DMS 273 (cell line): ENCODE results near the gene SLC12A7.
"Not testable (repeated sequence)": the region's sequence is repeated elsewhere in the genome, so short reads cannot be mapped to it uniquely, and the experiment has no call there.

ENCODE experiments used
- DNase-seq: peaks from one replicate; lab custom pipeline; 2025; ENCODE audit not compliant: unreplicated experiment; lab: John Stamatoyannopoulos, UW

SLC12A7 gene

DNA sequence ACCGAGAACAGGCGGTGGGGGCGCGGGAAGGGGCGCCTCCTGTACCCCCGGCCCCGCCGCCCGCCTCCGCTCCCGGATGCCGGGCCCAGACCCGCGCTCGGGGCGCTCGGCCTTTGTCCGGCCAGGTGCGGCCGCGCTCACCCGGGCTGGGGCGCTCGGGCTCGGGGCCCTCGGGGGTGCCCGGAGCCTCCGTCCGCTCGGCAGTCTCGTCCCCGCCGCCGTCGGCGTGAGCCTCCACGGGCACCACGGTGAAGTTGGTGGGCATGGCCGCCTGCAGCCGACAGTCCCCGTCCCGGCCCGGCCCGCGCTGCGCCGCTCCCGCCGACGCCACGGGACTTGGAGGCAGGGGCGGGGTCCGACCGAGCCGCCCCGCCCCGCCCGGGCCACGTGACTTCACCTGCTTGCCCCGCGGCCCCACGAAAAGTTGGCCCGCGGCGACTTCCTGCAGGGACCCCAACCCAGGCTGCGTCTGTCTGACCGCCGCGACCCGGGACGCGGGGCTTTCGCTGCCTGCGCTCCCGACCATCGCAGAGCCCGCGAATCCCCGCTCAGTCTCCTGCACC is at the start of gene SLC12A7:
Gene SLC12A7 (minus strand): TSS at position 337 of the 563 bp plus-strand sequence. CDS start 72 bp downstream, at position 265.
- peak; percentile 64 for DNase-seq

DNA sequence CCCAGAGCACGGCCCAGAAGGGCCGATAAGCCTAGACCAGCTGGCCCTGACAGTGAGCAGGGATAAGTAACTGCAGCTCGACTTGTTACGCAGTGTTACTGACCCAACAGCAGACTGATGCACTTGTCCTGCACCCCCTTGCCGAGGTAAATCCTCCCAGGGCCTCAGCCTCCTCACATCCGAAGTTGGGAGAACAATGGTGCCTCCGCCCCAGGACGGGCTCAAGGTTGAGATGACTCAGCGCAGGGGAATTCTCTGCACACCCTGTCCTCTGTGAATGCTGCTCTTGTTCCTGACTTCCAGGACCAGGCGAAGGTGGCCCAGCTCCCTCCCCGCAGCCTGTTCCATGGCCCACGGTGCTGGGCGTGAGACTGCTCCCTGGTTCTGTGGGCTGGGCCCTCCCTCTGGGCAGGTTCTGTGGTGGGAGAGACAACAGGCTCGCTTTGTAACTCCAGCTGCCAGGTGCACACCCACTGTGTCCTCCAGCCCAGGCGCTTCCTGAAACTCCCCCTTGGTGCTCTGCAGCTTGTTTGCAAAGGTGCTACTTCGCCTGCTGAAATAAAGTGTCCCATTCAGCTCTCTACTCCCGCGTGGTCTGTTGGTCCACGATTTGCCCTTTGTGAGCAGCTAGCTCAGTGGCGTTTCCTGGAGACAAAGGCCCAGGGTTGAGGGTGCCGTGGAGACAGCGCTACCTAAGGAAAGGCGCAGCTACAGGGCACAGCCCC is 49.4 kb upstream of the SLC12A7 start:
- peak; percentile 29 for DNase-seq

DNA sequence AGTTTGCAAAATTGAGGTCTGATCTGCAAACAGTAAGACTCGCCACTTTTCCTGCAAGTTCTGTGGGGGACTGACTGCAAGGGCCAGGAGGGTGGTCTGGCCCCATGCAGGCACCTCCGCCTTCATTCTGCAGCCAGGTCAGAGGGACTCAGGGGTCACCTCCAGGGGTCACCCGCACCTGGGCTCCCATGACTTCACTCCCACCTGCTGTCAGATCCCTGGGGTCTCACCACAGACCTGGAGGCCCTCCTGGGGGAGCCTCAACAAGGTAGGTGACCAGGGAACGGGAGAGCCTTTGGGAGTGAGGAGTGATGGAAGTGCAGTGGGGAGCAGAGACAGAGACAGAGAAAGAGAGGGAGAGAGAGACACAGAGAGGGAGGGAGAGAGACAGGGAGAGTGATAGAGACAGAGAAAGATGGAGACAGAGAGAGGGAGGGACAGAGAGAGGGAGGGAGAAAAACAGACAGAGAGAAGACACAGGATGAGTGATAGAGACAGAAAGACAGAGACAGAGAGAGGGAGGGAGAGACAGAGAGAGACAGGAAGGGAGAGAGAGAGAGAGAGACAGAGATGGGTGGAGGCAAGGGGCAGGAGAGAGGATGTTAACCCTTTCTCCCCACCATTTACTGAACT is 48.0 kb upstream of the SLC12A7 start:
- DNase-seq, result no peak

DNA sequence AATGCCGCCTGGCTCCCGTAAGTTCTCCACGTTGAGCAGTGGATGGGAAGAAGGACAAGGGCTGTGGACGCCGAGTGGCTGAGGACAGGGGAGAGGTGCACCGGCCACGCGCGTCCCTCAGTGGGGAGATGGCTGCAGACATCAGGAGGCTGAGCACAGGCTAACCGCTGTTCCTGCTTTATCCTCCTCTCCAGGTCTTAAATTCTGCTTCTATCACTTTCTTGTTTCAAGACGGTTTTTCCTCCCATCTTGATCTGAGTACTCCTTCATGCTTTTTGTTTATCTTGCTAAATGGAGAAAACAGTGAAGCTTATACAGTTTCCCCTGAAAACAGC is 47.4 kb upstream of the SLC12A7 start:
- no peak for DNase-seq

- DNase-seq, result no peak
Measured at GRCh38 chr5:1158647-1159340, 46.9 kb upstream of the SLC12A7 start.

- not testable (repeated sequence) for DNase-seq
Measured at GRCh38 chr5:1157461-1157986, 45.7 kb upstream of the SLC12A7 start.

- DNase-seq, result no peak
Measured at GRCh38 chr5:1156754-1157460, 45.0 kb upstream of the SLC12A7 start.

DNA sequence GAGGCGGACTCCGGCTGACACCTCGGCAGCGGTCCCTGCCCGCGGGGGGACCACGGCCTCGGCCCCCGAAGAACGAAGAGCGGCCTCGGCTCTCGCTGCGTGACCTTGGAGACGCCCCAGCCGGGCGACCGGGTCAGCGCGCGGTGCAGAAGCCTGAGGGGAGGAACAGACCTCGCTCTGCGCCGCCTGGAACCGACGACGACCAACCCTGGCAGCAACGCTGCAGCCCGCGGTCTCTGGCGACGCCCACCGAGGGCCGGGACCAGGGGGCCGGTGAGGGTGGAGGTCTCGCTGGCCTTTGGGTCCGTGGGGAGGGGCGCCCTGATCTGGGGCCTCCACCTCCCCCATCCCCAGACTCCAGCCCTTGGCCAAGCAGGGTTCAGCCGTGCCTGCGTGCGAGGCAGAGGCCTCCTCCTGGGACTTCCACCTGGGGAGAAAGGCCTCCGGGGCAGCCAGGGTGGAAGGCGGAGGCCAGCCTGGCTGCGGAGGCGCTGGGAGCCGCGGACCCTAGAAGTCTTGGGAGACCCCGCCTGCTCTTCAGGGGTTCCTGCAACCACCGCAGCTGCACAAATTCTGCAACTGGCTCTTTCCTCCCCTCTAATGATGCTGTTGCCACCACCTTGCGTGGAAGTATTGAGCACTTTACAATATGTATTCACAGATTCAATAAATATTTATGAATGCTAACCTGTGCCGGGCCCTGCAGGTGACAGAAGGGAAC is 44.3 kb upstream of the SLC12A7 start:
- DNase-seq, result peak; percentile 41

DNA sequence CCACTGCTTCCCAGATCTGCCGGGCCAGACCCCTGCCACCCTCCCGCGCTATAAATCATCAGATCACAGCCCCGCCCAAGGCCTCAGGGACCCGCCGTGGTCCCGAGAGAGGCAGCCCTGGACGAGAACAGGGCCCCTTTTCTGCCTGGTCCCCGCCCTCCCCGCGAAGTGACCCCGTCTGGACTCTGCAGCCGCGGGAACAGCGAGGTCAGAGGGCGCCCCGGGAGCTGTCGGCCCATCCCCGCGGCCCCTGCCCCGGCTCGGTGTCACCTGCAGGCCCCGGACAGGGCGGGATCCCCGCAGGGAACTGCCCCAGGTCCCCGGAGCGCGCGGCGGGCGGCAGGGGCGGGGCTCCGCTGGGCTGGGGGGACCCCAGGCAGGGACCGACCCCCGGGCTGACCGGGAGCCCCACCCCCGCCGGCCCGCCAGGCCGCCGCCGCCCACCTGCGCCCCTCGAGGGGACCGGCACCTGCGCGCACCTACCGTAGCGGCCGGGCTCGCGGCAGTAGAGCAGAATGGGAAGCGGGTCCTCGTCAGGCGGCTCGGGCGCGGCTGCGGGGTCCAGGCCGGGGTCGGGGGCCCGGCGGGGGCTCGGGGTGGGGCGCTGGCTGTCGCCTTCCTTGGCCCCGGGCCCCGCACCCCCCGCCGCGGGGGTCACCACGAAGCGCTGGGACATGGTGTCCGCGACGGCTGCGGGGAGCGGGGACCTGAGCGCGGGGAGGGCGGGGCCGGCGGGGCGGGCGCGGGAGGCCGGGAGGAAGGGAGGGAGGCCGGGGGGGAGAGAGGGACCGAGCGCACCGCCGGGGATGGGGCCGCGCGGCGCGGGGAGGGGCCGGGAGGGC is 43.5 kb upstream of the SLC12A7 start:
- peak; percentile 41 for DNase-seq

DNA sequence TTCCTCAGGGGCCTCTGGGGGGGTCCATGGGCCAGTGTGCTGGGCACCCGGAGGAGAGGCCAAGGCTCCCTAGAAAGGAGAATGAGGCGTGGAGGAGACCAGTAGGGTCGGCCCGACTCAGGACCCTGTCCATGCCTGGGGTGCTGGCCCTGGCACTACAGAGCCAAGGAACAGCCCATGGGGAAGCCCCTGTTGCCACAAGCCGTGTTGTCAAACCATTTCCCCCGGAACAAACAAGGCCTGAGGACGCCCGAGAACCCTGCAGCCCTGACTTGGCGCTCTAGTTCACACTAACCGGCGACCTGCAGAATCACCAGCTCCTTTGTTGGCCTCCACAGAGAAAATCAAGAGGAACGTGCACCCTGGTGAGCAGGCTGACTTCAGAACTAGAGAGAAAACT is 41.6 kb upstream of the SLC12A7 start:
- no peak for DNase-seq

DNA sequence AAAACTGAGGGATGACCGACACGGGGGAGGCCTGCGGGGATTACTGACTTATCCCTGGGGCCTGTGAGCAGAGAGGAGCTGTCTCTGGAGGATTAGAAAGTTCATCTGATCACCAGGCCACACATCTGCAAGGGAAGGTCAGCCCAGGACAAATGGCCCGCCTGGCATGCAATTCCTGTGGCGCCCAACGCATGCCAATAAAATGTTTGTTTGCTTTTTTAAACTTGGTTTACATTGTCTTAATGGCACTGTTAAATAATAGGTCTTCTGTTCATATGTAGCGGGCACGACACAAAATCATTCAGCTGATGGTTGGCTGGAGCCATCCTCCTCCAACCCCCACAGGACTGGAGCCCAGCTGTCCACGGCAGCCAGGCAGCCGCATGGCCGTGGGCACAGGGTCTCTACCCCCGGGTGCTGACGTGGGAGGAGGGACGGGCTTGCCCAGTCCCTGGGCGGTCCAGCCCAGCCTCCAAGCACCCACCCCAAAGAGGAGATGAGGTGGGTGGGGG is 41.0 kb upstream of the SLC12A7 start:
- DNase-seq, result no peak

DNA sequence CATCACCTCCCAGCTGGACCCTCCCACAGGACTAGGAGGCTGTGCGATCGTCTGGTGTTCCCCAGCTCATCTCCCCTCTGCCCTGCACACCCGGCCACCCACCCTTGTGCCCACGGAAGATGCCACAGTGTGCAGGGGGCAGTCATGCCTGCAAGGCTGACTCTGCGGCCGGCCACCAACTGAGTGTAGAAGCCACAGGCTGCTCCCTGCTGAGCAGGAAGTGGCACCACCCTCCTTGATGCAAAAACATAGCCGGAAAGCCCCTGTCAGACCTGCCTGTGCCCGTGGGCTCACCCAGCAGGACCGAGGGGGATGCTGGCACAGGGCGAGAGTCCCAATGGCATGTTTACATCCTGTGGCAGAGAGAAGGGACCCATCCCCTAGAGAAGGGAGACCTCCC is 40.3 kb upstream of the SLC12A7 start:
- no peak for DNase-seq

DNA sequence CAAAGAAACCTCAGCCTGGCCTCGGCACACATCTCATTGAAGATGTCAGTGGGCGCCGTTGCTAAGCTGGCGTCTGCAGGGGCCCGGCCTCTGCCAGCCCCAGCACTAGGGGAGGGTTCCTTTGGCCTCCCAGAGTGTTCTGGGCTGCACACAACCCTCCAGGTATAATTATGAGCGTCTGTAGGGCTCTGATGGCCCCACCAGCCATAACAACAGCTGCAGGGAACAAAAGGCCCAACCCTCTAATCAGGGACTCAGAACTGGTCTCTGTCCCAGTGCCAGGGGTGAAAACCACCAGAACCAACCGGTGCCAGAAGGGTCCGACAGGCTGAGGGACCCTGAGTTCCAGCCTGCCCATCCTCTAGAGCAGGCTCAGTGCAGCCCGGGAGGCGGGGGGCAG is 39.5 kb upstream of the SLC12A7 start:
- DNase-seq, result no peak

DNA sequence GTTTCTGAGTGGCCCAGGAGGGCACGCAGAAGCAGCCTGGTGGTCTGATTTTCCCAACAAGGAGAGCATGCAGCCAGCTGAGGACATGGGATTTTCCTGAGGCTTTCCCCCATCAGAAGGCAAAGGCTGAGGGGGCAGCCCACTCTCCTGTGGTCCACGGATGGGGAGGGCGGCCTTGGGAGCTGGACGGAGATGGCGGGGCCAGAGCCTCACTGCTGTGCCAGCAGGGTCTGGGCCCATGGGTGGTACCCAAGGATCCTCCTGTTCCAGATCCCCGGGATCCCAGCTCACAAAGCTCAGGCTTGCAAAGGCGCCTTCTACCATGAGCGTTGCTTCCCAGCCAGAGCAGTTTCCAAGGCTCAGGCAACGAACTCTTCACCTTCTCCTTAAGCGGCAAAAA is 39.0 kb upstream of the SLC12A7 start:
- no peak for DNase-seq

- no peak for DNase-seq
Measured at GRCh38 chr5:1144638-1145396, 33.0 kb upstream of the SLC12A7 start.

DNA sequence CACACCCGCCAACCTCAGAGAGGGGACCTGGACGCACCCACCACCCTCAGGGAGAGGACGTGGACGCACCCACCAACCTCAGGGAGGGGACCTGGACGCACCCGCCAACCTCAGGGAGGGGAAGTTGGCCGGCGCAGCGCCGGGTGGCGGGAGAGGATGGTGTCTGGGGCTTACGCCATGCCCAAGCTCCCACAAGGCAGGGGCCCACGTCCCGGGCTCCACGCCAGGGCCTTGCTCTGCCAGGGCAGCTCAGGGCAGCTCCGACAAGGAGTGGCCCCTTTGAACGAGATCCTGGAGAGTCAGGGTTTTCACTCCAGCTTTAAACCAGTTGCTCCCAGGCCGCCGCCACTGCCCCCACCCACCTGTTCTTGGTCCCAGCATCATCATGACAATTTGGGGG is 32.2 kb upstream of the SLC12A7 start:
- no peak for DNase-seq

- DNase-seq, result no peak
Measured at GRCh38 chr5:1143670-1143951, 31.7 kb upstream of the SLC12A7 start.

DNA sequence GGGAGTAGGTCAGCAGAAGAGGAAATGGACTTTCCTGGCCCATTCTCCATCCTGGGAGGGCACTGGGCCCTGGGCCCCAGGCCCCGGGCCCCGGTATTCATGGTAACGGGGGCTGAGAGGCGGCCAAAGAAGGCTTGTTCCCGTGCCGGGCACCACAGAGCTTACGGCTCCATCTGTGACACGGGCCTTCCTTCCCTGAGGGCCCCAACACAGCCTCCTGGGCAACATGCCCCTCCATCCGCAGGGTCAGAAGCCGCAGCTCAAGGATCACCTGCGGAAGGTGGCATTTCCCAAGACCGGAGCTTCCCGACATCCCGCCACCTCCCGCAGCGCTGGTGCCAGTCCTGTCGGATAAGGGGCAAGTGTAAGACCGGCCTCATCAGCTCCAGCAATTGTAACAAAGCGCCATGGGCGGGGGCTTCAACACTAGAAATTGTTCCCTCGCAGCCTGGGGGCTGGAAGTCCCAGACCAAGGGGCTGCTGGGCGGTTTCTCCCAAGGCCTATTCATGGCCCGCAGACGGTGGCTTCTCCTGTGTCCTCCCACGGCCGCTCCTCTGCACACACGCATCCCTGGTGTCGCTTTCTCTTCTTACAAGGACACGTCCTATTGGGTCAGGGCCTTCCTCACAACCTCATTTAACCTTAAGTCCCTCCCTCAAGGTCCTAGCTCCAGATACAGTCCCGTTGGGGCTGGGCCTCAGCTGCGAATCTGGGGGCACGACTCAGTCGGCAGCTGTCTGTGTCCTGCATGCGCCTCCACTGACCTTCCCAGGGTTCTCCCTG is 31.2 kb upstream of the SLC12A7 start:
- no peak for DNase-seq
